Astrocyte of the cerebellum (primary cell): ENCODE measurements around the gene RBM43.
"Not testable (repeated sequence)": the region's sequence is repeated elsewhere in the genome, so short reads cannot be mapped to it uniquely, and the experiment has no call there.

Source experiments
- DNase-seq: peaks from one replicate; pipeline ENCODE4 v3.0.0-alpha.2; 2011; ENCODE audit warnings: low read depth
- H3K4me3 ChIP-seq: 2 replicates; pipeline ENCODE4 v1.5.1; 2011; ENCODE audit warnings: mild to moderate bottlenecking, low read depth, low read length, moderate library complexity
- in situ Hi-C: cut with HindIII; loops from 2 replicates; pipeline ENCODE4 v1.10.0; 2017; ENCODE audit warnings: low sequenced_read_pairs
- TF ChIP-seq, protein P1 (sequence below): IDR thresholded peaks from 2 replicates; pipeline ENCODE4 v1.5.1; 2012; ENCODE audit warnings: low read length, low read depth, moderate library complexity, mild to moderate bottlenecking; ENCODE audit errors: missing control alignments

Gene RBM43

DNA sequence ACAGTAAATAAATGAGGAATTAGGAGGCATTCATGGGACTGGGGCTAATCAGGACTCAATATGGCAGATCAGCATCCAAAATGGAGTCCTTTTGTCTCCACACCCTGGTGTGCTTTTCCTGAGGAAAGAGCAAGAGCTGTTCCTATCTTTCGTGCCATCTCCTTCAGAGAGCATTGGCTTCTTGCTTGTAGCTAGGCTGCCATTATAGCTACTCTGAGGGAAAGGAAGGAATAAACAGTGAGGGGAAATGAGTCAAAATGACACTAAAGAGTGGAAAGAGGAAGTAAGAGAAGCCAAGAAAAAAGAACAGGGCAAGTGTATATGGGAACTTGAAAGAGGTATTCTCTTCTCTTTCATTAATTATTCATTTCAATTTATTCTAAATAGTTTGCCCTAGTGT is 36.2 kb upstream of the RBM43 start:
- no peak for DNase-seq
- in situ Hi-C loops = no loop called here
- no peak overlapping the region for H3K4me3 ChIP-seq
- TF ChIP-seq, protein P1, sequence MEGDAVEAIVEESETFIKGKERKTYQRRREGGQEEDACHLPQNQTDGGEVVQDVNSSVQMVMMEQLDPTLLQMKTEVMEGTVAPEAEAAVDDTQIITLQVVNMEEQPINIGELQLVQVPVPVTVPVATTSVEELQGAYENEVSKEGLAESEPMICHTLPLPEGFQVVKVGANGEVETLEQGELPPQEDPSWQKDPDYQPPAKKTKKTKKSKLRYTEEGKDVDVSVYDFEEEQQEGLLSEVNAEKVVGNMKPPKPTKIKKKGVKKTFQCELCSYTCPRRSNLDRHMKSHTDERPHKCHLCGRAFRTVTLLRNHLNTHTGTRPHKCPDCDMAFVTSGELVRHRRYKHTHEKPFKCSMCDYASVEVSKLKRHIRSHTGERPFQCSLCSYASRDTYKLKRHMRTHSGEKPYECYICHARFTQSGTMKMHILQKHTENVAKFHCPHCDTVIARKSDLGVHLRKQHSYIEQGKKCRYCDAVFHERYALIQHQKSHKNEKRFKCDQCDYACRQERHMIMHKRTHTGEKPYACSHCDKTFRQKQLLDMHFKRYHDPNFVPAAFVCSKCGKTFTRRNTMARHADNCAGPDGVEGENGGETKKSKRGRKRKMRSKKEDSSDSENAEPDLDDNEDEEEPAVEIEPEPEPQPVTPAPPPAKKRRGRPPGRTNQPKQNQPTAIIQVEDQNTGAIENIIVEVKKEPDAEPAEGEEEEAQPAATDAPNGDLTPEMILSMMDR = no peak

DNA sequence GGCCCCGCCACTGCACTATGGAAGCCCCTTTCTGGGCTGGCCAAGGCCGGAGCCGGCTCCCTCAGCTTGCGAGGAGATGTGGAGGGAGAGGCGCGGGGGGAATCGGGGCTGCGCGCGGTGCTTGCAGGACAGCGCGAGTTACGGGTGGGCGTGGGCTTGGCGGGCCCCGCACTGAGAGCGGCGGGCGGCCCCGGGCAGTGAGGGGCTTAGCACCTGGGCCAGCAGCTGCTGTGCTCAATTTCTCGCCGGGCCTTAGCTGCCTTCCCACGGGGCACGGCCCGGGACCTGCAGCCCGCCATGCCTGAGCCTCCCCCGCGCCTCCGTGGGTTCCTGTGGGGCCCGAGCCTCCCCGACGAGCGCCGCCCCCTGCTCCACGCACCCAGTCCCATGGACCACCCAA is 34.3 kb upstream of the RBM43 start:
- in situ Hi-C loops, H3K4me3 ChIP-seq, DNase-seq: not testable (repeated sequence)

DNA sequence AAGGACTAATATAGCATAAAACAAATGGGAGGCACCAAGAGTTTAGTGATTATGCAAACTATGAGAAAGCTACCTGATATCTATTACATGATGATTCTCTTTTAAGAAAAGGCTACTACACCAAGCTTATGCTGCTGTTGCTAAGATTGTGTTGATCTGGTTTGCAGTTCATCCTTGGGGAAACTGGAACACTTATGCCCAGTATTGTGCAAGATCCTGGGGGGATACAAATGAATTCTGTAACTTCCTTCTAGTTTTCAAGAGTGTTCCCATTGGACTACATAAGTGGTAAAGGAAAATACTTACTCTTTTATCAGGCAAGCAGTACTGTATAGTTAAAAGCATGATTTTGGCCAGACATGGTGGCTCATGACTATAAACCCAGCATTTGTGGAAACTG is 30.9 kb upstream of the RBM43 start:
- DNase-seq = no peak
- in situ Hi-C loops = no loop called here
- TF ChIP-seq, protein P1 = no peak
- no peak overlapping the region for H3K4me3 ChIP-seq

DNA sequence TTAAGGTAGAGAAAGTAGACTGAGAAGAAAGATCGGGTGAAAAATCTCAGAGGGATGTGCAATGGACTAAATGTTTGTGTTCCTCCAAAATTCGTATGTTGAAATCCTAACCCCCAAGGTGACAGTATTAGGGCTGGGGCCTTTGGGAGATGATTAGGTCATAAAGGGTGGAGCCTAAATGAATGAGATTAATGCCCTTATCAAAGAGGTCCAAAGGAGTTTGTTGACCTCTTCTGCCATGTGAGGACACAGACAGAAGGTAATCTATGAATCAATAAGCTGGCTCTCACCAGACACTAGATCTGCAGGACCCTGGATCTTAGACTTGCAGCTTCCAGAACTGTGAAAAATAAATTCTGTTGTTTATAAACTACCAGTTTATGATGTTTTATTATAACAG is 30.5 kb upstream of the RBM43 start:
- no peak for DNase-seq
- in situ Hi-C loops = no loop called here
- TF ChIP-seq, protein P1 = no peak
- H3K4me3 ChIP-seq = no peak overlapping the region

DNA sequence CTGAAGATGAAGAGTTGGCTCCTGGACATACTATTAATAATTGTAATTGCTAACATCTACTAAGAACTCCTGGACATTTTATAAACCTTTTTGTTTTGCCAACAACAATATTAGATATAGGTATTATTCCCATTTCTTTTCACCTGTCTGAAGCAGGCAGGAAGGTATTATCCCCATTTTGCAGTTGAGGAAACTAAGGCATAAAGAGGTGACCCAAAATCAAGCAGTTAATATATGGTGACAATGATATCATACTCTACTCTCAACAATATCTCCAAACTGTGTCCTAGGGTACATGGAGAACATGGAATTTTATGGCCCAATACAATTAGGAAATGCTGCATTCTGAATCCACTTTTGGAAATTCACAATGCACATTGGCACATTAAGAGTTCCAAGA is 29.6 kb upstream of the RBM43 start:
- no peak overlapping the region for H3K4me3 ChIP-seq
- in situ Hi-C loops = no loop called here
- TF ChIP-seq, protein P1 = no peak
- no peak for DNase-seq

DNA sequence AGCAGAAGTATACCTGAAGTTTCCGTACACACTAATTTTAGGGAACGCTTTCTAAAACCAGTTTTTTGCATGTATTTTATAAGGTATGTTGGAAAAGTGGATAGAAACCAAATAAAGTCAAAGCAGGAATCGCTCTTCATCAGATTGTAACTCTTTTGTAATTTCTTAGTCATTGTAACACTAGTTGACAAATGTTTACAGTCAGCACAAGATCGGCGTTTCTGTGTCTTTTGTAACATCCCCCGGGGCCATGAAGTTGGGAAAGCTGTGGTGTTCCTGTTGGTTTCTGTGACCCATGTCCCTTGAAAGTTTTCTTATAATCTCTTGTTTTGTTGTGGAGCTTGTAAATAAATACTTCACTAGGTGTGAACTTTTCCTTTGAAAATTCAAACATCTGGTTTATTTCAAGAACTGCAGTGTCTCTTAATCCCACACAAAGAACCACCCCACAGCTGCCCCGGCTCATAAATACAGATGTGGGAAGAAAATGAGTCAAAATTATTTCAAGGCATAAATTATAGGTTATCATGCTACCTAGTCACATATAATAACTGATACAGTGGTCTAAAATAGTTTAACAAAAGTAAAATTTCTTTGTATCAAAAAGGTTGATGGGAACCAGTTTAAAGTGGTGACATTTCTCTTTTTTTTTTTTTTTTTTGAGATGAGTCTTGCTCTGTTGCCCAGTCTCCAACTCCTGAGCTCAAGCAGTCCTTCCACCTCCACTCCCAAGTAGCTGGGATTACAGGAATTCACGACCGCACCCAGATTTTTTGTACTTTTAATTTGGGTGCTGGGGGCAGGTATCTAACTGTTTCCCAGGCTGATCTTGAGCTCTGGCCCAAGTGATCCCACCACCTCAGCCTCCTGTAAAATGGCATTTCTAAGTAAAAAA is 28.6 kb upstream of the RBM43 start:
- TF ChIP-seq, protein P1 = no peak
- DNase-seq = no peak
- peak overlapping the region; percentile 57 for H3K4me3 ChIP-seq
- in situ Hi-C loops = no loop called here

DNA sequence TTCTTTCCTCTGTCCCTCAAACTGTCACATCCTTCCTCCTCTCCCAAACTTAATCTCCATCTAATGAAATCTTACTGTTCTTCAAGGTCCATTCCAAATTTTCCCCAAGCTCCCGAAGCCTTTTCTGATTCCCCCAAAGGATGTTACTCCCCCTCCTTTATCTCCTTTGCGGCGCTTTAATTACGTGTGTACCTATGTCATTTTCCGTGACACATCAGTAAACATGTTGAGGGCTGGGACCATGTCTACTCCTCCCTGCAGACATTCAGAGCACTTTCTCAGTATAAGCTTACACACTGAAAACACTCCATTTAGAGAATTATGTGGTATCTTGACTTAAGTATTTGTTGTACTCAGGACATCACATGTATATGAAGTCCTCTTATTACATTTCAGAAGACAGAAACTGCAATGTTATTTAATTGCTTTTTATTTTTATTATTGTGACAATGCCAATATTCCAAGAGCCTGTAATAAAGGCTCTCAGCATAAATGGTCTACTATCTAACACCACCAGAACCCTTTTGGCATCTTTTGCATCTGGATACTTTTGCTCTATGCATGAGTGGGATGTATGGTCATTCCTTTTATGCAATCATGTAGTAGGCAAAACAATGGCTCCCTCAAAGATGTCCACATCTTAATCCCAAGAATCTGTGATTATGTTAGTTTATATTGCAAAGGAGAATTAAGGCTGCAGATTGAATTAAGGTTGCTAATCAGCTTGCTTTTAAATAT is 26.0 kb upstream of the RBM43 start:
- in situ Hi-C loops = no loop called here
- no peak overlapping the region for H3K4me3 ChIP-seq
- TF ChIP-seq, protein P1 = no peak
- no peak for DNase-seq
